Measurements from ENCODE around the gene NAT16. TPM values are rescaled to one million over a fixed set of nuclear protein-coding genes. Genes with fewer than 3 reads are reported as not detected.

Gene NAT16
- polyA plus RNA-seq, 1 donor from 2014 or later, result 4.5 TPM

- Histone ChIP-seq H4K20me1 (ENCODE audit: insufficient read depth) (no peaks in the 10 kb centered on the region), H3K9me3 (ENCODE audit: low read length) (no peaks in the 10 kb centered on the region), H2AFZ (ENCODE audit: low read depth, low read length) (peak overlapping the region; percentile 69), H3K36me3 (ENCODE audit: insufficient read depth, low read length) (no peaks in the 10 kb centered on the region), H3K9me2 (ENCODE audit: insufficient read depth, low read length) (no peaks in the 10 kb centered on the region), H3K4me2 (ENCODE audit: low read length) (peak overlapping the region; percentile 57), H3F3A (ENCODE audit: insufficient read depth, low read length, poor library complexity, severe bottlenecking) (no peaks in the 10 kb centered on the region), H3K27me3 (ENCODE audit: insufficient read depth, low read depth, low read length) (no peaks in the 10 kb centered on the region), H3K4me3 (ENCODE audit: low read length) (peak overlapping the region; percentile 94), H3K79me2 (replicated peaks; ENCODE audit: insufficient read depth, low read length) (peaks cover 22% of the 10 kb centered on the region), H3K27ac (ENCODE audit: low read length) (peak overlapping the region; percentile 74), H3K9ac (ENCODE audit: low read length) (peak overlapping the region; percentile 53)
- TF ChIP-seq MXI1 (conservative IDR thresholded peaks at IDR 0.05; ENCODE audit: poor library complexity, severe bottlenecking) (peak; percentile 22), RAD21 (conservative IDR thresholded peaks at IDR 0.05) (no peak)
These were observed 38.4 kb upstream of the NAT16 start for GRCh38 chr7:101218236-101219125.

- no peaks in the 10 kb centered on the region for H4K20me1 ChIP-seq (ENCODE audit: insufficient read depth)
- peak within 1 kb of the TSS; percentile 80 for H3K9ac ChIP-seq (ENCODE audit: low read length)
- no peaks in the 10 kb centered on the region for H3K27me3 ChIP-seq (ENCODE audit: insufficient read depth, low read depth, low read length)
- H2AFZ ChIP-seq (ENCODE audit: low read depth, low read length), result peak within 1 kb of the TSS; percentile 69
- no peaks in the 10 kb centered on the region for H3K9me3 ChIP-seq (ENCODE audit: low read length)
- peaks cover 22% of the 10 kb centered on the region for H3K79me2 ChIP-seq (replicated peaks; ENCODE audit: insufficient read depth, low read length)
- no peak for TF ChIP-seq RAD21 (conservative IDR thresholded peaks at IDR 0.05)
- peak; percentile 28 for TF ChIP-seq POLR2AphosphoS5 (IDR thresholded peaks at IDR 0.05)
- no peak for TF ChIP-seq EZH2 (IDR thresholded peaks at IDR 0.05; ENCODE audit: borderline replicate concordance, insufficient read depth, low read length, poor library complexity, severe bottlenecking)
- TF ChIP-seq SMC3 (conservative IDR thresholded peaks at IDR 0.05; ENCODE audit: poor library complexity), result no peak
- peak; percentile 36 for TF ChIP-seq TAF1 (IDR thresholded peaks at IDR 0.05; ENCODE audit: low read depth)
- no peak for TF ChIP-seq MXI1 (conservative IDR thresholded peaks at IDR 0.05; ENCODE audit: poor library complexity, severe bottlenecking)
- TF ChIP-seq, protein P1, sequence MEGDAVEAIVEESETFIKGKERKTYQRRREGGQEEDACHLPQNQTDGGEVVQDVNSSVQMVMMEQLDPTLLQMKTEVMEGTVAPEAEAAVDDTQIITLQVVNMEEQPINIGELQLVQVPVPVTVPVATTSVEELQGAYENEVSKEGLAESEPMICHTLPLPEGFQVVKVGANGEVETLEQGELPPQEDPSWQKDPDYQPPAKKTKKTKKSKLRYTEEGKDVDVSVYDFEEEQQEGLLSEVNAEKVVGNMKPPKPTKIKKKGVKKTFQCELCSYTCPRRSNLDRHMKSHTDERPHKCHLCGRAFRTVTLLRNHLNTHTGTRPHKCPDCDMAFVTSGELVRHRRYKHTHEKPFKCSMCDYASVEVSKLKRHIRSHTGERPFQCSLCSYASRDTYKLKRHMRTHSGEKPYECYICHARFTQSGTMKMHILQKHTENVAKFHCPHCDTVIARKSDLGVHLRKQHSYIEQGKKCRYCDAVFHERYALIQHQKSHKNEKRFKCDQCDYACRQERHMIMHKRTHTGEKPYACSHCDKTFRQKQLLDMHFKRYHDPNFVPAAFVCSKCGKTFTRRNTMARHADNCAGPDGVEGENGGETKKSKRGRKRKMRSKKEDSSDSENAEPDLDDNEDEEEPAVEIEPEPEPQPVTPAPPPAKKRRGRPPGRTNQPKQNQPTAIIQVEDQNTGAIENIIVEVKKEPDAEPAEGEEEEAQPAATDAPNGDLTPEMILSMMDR (IDR thresholded peaks at IDR 0.05; ENCODE audit: poor library complexity, severe bottlenecking), result no peak
- no peak for TF ChIP-seq EP300 (conservative IDR thresholded peaks at IDR 0.05; ENCODE audit: poor library complexity, severe bottlenecking)
- TF ChIP-seq, protein P2, sequence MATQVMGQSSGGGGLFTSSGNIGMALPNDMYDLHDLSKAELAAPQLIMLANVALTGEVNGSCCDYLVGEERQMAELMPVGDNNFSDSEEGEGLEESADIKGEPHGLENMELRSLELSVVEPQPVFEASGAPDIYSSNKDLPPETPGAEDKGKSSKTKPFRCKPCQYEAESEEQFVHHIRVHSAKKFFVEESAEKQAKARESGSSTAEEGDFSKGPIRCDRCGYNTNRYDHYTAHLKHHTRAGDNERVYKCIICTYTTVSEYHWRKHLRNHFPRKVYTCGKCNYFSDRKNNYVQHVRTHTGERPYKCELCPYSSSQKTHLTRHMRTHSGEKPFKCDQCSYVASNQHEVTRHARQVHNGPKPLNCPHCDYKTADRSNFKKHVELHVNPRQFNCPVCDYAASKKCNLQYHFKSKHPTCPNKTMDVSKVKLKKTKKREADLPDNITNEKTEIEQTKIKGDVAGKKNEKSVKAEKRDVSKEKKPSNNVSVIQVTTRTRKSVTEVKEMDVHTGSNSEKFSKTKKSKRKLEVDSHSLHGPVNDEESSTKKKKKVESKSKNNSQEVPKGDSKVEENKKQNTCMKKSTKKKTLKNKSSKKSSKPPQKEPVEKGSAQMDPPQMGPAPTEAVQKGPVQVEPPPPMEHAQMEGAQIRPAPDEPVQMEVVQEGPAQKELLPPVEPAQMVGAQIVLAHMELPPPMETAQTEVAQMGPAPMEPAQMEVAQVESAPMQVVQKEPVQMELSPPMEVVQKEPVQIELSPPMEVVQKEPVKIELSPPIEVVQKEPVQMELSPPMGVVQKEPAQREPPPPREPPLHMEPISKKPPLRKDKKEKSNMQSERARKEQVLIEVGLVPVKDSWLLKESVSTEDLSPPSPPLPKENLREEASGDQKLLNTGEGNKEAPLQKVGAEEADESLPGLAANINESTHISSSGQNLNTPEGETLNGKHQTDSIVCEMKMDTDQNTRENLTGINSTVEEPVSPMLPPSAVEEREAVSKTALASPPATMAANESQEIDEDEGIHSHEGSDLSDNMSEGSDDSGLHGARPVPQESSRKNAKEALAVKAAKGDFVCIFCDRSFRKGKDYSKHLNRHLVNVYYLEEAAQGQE (IDR thresholded peaks at IDR 0.05; ENCODE audit: borderline replicate concordance), result peak; percentile 6
- no peaks in the 10 kb centered on the region for H3K36me3 ChIP-seq (ENCODE audit: insufficient read depth, low read length)
- H3K4me2 ChIP-seq (ENCODE audit: low read length), result peak within 1 kb of the TSS; percentile 88
- H3K27ac ChIP-seq (ENCODE audit: low read length), result peak within 1 kb of the TSS; percentile 74
- no peaks in the 10 kb centered on the region for H3K9me2 ChIP-seq (ENCODE audit: insufficient read depth, low read length)
- no peaks in the 10 kb centered on the region for H3F3A ChIP-seq (ENCODE audit: insufficient read depth, low read length, poor library complexity, severe bottlenecking)
- H3K4me3 ChIP-seq (ENCODE audit: low read length), result peak within 1 kb of the TSS; percentile 94
These were observed 37.5 kb upstream of the NAT16 start, which contains the start of the genes PLOD3 and ZNHIT1 for GRCh38 chr7:101217388-101218235. Gene PLOD3, minus strand, starts transcription at chr7:101217581. Its CDS starts 307 bp downstream, at chr7:101217274. Gene ZNHIT1, plus strand, starts transcription at chr7:101218165. Its CDS starts 31 bp downstream, at chr7:101218196.
